H7 (cell line): ENCODE measurements around the gene CCDC91. TPM values are rescaled to one million over a fixed set of nuclear protein-coding genes. Genes with fewer than 3 reads are reported as not detected.
"Not testable (repeated sequence)": the region's sequence is repeated elsewhere in the genome, so short reads cannot be mapped to it uniquely, and the experiment has no call there.

Source experiments
- DNase-seq: peaks from one replicate; pipeline ENCODE4 v3.0.0; 2012
- H3K27me3 ChIP-seq: 2 replicates; pipeline ENCODE4 v1.6.0; 2011; ENCODE audit warnings: mild to moderate bottlenecking, low read length; ENCODE audit not compliant: control insufficient read depth, insufficient read depth
- H3K36me3 ChIP-seq: replicated peaks from 2 replicates; pipeline ENCODE4 v1.5.1; 2011; ENCODE audit warnings: low read length; ENCODE audit not compliant: control insufficient read depth, insufficient read depth
- H3K4me3 ChIP-seq: 2 replicates; pipeline ENCODE4 v1.5.1; 2011; ENCODE audit warnings: low read depth, mild to moderate bottlenecking, control low read depth, low read length, moderate library complexity; ENCODE audit not compliant: insufficient read depth
- total RNA-seq: library from RNA; depleted of rRNA; stranded (reverse); fragments of >200 nt; shearing (Covaris generic); gene quantifications from 2 replicates; pipeline ENCODE4 v1.2.3, GENCODE V29; 2014

Gene CCDC91
- total RNA-seq, 1 experiment from 2014 or later, result 11.5 TPM

DNA sequence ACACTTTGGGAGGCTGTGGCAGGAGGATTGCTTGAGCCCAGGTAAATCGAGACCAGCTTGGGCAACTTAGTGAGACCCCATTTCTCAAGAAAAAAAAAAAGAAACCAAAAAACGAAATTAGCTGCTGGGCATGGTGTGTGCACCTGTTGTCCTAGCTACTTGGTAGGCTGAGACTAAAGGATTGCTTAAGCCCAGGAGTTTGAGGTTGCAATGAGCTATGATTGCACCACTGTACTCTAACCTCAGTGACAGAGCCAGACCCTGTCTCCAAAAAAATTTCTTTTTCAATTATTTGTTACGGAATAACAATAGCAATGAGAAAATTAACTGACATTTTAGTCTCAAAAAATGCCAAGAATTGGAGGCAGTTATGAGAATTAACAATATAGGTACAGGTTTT lies 128.0 kb downstream of the CCDC91 start:
- no peaks in the 10 kb centered on the region for H3K27me3 ChIP-seq
- no peak for DNase-seq
- no peaks in the 10 kb centered on the region for H3K36me3 ChIP-seq
- H3K4me3 ChIP-seq, result no peak overlapping the region

DNA sequence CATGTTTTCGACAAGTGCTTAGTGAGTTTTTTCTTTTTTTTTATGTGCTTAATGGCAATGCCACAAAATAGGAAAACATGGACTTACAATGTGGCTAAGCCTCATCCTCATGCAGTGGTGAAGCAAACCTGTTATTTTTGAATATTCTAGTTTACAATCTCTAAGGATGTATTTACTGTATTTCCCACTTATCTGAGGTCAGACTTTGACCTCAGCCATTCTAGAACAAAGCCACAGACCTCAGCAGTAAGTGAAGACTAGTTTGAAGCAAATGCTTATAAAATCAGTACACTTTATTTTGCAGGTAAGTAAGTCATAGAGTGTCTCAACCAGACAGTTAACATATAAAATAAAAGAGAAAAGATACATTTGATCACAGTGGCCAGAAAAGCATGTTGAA lies 130.1 kb downstream of the CCDC91 start:
- DNase-seq, result no peak
- no peaks in the 10 kb centered on the region for H3K36me3 ChIP-seq
- no peaks in the 10 kb centered on the region for H3K27me3 ChIP-seq
- H3K4me3 ChIP-seq, result no peak overlapping the region

DNA sequence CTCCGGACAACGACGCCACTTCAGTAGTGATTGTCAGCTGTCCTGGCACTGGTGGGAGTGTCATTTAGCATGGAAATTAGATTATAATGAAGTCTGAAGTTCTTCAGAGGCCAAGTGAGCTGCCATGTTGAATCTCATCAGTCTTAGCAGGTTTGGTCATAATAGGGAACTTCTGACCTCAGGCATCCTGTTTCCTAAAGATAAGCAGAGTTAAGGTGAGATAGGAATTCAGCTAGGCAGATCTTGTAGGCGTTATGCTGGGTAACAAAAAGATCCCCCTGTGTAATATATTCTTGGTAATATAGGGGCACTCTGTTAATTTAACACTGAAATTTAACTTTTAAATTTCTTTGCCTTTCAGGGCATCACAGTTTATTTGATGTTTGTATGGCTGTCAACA lies 137.5 kb downstream of the CCDC91 start:
- DNase-seq, result no peak
- no peak overlapping the region for H3K4me3 ChIP-seq
- no peaks in the 10 kb centered on the region for H3K27me3 ChIP-seq

DNA sequence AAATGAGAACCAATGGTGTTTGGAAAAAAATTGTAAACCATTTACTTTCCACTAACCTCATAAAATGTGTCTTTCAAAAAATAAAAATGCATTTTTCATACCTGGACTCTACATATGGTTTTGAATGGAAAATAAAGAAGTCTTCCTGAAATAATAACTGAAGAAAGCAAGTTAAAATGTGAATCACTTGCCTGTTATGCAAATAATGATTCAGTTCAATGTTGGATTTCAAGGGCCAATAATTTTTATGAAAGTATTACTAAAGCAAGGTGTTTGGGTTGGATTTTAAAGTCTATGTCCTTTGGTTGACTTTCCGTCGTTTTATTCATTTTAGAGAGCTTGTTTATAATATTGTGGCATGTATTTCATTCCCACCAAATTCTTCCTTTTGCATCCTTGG lies 138.7 kb downstream of the CCDC91 start:
- DNase-seq, result no peak
- H3K27me3 ChIP-seq, result no peaks in the 10 kb centered on the region
- no peaks in the 10 kb centered on the region for H3K36me3 ChIP-seq
- no peak overlapping the region for H3K4me3 ChIP-seq

More for the DNA sequence above, 137.5 kb downstream of the CCDC91 start:
- H3K36me3 ChIP-seq, result no peaks in the 10 kb centered on the region

DNA sequence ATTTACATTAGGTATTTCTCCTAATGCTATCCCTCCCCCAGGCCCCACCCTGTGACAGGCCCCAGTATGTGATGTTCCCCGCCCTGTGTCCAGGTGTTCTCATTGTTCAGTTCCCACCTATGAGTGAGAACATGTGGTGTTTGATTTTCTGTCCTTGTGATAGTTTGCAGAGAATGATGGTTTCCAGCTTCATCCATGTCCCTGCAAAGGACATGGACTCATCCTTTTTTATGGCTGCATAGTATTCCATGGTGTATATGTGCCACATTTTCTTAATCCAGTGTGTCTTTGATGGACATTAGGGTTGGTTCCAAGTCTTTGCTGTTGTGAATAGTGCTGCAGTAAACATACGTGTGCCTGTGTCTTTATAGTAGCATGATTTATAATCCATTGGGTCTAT lies 139.5 kb downstream of the CCDC91 start:
- not testable (repeated sequence) for DNase-seq, H3K36me3 ChIP-seq

DNA sequence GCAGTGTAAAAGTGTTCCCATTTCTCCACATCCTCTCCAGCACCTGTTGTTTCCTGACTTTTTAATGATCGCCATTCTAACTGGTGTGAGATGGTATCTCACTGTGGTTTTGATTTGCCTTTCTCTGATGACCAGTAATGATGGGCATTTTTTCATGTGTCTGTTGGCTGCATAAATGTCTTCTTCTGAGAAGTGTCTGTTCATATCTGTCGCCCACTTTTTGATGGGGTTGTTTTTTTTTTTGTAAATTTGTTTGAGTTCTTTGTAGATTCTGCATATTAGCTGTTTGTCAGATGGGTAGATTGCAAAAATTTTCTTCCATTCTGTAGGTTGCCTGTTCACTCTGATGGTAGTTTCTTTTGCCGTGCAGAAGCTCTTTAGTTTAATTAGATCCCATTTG lies 140.0 kb downstream of the CCDC91 start:
- not testable (repeated sequence) for H3K27me3 ChIP-seq, DNase-seq, H3K36me3 ChIP-seq, H3K4me3 ChIP-seq

More for the DNA sequence above, 139.5 kb downstream of the CCDC91 start:
- not testable (repeated sequence) for H3K4me3 ChIP-seq, H3K27me3 ChIP-seq

DNA sequence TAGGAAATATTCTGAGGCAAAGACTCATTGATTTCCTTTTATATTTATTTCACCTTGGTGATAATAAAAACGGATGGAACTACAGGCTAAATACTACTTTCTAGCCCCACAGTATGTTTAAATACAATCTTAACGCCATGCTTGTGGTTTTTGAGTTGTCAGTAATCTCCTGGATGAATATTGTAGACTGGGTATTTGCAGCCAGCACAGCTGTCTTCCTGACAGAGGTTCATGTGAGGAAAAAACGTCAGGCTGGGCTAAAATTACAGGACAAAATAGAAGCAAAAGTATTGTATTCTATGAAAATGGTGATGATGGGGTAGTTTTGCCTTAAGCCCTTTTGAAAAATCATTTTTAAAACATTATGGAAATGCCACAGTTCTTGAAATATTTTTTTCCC lies 140.9 kb downstream of the CCDC91 start:
- Histone ChIP-seq H3K36me3 (no peaks in the 10 kb centered on the region), H3K27me3 (no peaks in the 10 kb centered on the region), H3K4me3 (no peak overlapping the region)
- no peak for DNase-seq

DNA sequence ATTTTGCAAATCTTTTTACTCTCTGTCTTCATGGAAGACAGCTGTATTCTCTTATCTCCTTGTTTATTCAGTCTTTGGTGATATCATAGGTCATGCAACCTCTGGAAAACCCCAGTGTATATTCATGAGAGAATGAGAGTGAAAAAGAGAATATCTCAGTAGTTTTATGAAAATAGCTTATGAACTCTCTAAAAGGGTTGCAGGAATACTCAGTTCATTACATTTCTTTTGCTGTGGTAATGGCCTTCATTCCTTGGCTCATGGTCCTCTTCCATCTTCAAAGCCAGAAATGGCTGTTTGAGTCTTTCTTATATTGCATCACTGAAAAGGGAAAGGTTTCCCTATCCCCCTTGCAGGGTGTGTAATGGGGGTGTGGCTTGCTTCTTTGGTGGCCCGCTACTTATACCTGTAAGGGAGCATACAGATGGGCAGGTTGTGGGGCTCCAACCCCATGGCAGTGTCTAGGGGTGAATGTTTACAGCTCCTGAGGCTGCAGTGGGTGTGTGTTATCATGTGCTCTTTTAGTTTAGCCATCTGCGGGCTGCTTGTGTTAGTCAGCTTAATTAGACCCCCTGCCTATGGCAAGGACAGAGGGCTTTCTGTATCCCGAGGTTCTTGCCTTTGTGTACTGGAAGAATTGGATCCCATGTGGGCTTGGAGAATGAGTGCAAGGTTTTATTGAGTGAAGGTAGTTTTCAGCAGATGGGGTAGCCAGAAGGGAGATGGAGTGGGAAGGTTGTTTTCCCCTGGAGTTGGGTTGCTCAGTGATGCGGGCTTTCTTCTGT lies 150.2 kb downstream of the CCDC91 start:
- no peak for DNase-seq
- H3K27me3 ChIP-seq, result no peaks in the 10 kb centered on the region
- H3K4me3 ChIP-seq, result no peak overlapping the region
- no peaks in the 10 kb centered on the region for H3K36me3 ChIP-seq

DNA sequence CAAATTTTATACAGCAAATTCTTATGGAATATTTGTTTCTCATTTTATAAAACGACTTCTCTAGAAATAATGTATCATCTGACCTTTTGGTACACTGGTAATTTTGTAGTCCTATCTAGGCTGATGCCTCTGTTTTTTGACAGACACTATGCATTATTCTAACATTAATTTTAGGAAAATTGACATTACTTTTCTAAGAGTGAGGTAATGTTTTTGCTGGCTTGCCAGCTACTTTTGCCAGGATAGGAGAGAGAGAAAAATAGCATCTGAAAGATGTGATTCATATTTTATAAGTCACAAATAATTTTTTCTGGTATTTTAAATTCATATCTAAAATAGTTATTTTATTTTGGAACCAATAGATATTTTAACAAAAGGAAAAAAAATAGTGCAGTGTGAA lies 153.5 kb downstream of the CCDC91 start:
- no peak overlapping the region for H3K4me3 ChIP-seq
- H3K27me3 ChIP-seq, result no peaks in the 10 kb centered on the region
- no peak for DNase-seq
- H3K36me3 ChIP-seq, result no peaks in the 10 kb centered on the region

DNA sequence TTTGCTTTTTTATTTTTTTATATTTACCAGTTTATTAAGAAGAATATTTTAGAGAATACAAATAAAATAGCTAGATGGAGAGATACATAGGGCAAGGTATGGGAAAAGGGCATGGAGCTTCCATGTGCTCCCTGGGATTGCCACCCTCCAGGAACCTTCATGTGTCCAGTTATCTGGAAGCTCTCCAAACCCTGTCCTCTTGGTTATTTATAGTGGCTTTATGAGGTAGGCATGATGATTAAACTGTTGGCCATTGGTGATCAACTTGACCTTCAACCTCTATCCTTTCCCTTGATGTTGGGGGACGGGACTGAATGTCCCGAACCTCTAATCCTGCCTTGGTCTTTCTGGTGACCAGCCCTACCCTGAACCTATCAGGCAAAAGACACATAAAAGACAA lies 156.3 kb downstream of the CCDC91 start:
- H3K27me3 ChIP-seq, result no peaks in the 10 kb centered on the region
- no peak overlapping the region for H3K4me3 ChIP-seq
- no peak for DNase-seq
- H3K36me3 ChIP-seq, result no peaks in the 10 kb centered on the region

DNA sequence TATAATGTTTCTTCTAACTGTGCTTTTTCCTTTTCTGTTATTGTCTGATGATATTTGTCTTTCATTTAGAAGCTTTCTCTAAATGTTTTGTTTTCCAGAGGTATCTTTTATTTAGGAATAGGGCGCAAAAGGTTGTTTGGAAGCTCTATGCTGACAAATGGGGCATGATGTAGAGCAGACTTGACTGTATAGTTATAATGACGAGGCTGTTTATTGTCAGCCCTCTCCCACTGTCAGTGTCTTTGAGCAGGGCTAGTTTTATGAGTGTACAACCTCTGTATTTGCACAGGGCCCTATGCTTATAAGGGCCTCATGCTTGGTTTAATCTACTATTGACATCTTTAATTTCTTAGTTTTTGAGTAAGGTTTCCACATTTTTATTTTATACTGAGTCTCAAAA lies 158.9 kb downstream of the CCDC91 start:
- H3K27me3 ChIP-seq, result no peaks in the 10 kb centered on the region
- DNase-seq, result no peak
- no peaks in the 10 kb centered on the region for H3K36me3 ChIP-seq
- H3K4me3 ChIP-seq, result no peak overlapping the region

DNA sequence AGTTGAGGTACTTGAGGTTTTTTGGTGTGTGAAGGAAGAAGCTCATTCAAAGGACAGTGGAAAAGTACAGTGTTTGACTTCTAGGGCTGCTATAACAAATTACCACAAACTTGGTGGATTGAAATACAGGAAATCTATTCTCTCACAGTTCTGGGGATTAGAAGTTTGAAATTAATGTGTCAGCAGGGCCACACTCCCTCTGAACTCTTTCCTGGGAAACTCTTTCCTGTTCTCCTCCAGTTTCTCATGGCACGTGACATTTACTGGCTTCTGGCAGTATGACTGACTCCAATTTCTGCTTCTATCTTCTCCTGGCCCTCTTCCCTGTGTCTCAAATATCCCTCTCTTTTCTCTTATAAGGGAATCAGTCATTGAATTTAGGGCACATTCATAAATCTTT lies 160.2 kb downstream of the CCDC91 start:
- no peaks in the 10 kb centered on the region for H3K36me3 ChIP-seq
- no peaks in the 10 kb centered on the region for H3K27me3 ChIP-seq

DNA sequence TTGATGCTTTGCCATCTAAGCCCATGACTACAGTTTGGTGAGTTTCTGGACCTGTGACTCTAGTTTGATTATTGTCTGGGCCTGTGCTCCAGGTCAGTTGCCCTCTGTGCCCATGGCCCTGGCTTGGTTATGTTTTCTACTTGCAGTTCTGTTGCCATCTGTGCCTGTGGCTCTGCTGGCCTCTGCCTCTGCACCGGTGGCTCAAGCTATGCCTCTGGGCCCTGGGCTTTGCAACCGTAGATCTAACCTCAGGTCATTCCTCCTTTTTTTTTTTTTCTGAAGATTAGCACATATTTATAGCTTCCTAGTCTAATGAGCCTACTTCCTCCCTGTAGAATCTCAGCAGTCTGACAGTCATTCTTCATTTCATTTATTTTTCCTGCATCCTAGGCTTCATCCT lies 161.2 kb downstream of the CCDC91 start:
- Histone ChIP-seq H3K4me3 (no peak overlapping the region), H3K27me3 (no peaks in the 10 kb centered on the region), H3K36me3 (no peaks in the 10 kb centered on the region)
- no peak for DNase-seq

More for the DNA sequence above, 160.2 kb downstream of the CCDC91 start:
- DNase-seq, result no peak
- no peak overlapping the region for H3K4me3 ChIP-seq

DNA sequence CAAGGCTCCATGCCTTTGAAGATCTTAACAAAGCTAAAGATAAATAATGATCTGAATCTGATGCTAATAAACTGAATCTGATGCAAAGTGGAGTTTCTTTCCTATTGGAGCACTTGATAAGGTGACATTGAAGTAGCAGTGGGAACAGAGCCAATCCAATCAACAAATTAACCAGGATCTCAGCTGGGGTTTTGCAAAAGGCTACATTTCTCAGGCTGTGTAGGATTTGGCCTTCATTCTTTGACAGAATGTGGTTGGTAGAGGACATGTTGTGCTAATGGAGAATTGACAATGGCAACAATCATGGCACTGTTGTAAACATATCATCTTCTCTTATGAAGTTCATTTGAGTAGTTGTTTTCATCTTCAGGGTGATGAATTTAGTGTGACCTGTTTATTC lies 164.9 kb downstream of the CCDC91 start:
- Histone ChIP-seq H3K27me3 (no peaks in the 10 kb centered on the region), H3K4me3 (no peak overlapping the region), H3K36me3 (no peaks in the 10 kb centered on the region)
- DNase-seq, result no peak

DNA sequence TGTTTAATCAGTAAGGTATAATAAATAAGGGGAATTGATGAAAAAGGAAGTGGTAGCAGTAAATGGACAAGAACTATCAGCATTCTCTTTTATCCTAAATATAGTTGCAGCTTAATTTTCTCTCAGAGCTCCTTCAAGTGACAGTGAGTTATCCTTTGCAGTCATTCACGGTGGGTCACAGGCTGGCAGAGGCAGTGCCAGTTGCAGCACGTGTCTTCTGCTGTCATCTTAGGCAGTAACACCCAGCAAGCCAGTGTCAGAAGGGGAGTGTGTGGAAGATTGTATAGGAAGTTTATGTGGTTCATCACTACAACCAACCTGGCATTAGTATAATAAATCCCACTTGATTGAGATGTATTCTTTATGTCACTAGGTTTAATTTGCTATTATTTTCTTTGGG lies 170.0 kb downstream of the CCDC91 start:
- no peaks in the 10 kb centered on the region for H3K27me3 ChIP-seq
- no peaks in the 10 kb centered on the region for H3K36me3 ChIP-seq
- no peak overlapping the region for H3K4me3 ChIP-seq
- no peak for DNase-seq

DNA sequence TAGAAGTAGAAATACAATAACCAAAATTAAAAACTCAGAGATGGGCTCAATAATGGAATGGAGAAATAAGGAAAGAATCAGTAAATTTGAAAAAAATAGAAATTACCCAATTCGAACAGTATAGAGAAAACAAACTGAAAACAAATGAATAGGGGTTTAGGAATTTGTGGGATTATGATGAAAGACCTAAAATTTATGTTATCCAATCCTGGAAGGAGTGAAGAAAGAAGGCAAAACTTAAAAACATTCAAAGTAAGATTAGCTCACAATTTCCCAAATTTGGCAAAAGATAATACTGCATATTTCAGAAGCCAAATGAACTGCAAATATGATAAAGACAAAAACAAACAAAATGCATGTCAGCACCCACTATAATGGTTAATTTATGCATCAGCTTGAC lies 177.1 kb downstream of the CCDC91 start:
- no peak overlapping the region for H3K4me3 ChIP-seq
- H3K36me3 ChIP-seq, result 0 out of 2 replicates have a peak, but pooled peaks cover 2% of the 10 kb centered on the region
- no peak for DNase-seq
- H3K27me3 ChIP-seq, result no peaks in the 10 kb centered on the region
